ENCODE data around the gene MYBBP1A. TPM values are rescaled to one million over a fixed set of nuclear protein-coding genes. Genes with fewer than 3 reads are reported as not detected.

MYBBP1A gene
- total RNA-seq, 3 donors from 2014 or later (not counting 1 experiment from before 2014, with no cell fraction given): 50.5 to 58.1 (median 52.7) TPM

GRCh38 chr17:4506892-4507291 lies 48.3 kb downstream of the MYBBP1A start:
- ATAC-seq (no peak), DNase-seq (no peak)
- Mint-ChIP-seq H3K9me3 (no peaks in the 10 kb centered on the region), H3K27ac (no peak overlapping the region), H3K4me1 (peaks cover 19 to 36% of the 10 kb centered on the region in 2 donors), H3K36me3 (no peaks in the 10 kb centered on the region), H3K4me3 (no peak overlapping the region), H3K27me3 (ENCODE audit: low read depth in 2 of 2) (peaks cover 20 to 52% of the 10 kb centered on the region in 2 donors)
- Histone ChIP-seq H3K4me3 (ENCODE audit: low read length) (no peak overlapping the region), H3K9me3 (ENCODE audit: control insufficient read depth, insufficient read depth, low read length) (no peaks in the 10 kb centered on the region), H3K27ac (ENCODE audit: low read length) (no peak overlapping the region), H3K36me3 (ENCODE audit: control insufficient read depth, insufficient read depth, low read length) (no peaks in the 10 kb centered on the region), H3K27me3 (ENCODE audit: control insufficient read depth, insufficient read depth, low read length) (peaks cover 15% of the 10 kb centered on the region), H3K4me1 (ENCODE audit: control insufficient read depth, insufficient read depth, low read length) (peaks cover 38% of the 10 kb centered on the region)
- no peak for TF ChIP-seq CTCF (IDR thresholded peaks at IDR 0.05)
- intact Hi-C loops (cut with micrococcal nuclease): no loop called here
- 97% methylated on average over 8 of the region's 8 CpGs for WGBS (ENCODE audit: insufficient coverage)

- 47% methylated on average over 12 of the region's 13 CpGs for WGBS (ENCODE audit: insufficient coverage)
- no peak for TF ChIP-seq CTCF (IDR thresholded peaks at IDR 0.05)
- no peaks in the 10 kb centered on the region for H3K9me3 ChIP-seq (ENCODE audit: control insufficient read depth, insufficient read depth, low read length)
- intact Hi-C loops (cut with micrococcal nuclease): no loop called here
- H3K4me1 ChIP-seq (ENCODE audit: control insufficient read depth, insufficient read depth, low read length): peaks cover 40% of the 10 kb centered on the region
- H3K4me1 Mint-ChIP-seq: peaks cover 19 to 35% of the 10 kb centered on the region in 2 donors
- H3K4me3 Mint-ChIP-seq: no peak overlapping the region
- H3K27me3 Mint-ChIP-seq (ENCODE audit: low read depth in 2 of 2): peaks cover 26 to 52% of the 10 kb centered on the region in 2 donors
- H3K4me3 ChIP-seq (ENCODE audit: low read length): no peak overlapping the region
- no peak overlapping the region for H3K27ac ChIP-seq (ENCODE audit: low read length)
- H3K27me3 ChIP-seq (ENCODE audit: control insufficient read depth, insufficient read depth, low read length): peaks cover 19% of the 10 kb centered on the region
- no peak for ATAC-seq
- no peak for DNase-seq
- no peaks in the 10 kb centered on the region for H3K36me3 Mint-ChIP-seq
- no peaks in the 10 kb centered on the region for H3K9me3 Mint-ChIP-seq
- no peaks in the 10 kb centered on the region for H3K36me3 ChIP-seq (ENCODE audit: control insufficient read depth, insufficient read depth, low read length)
- no peak overlapping the region for H3K27ac Mint-ChIP-seq
Observed at GRCh38 chr17:4506175-4506813, 48.9 kb downstream of the MYBBP1A start.

GRCh38 chr17:4505187-4505586 lies 50.0 kb downstream of the MYBBP1A start:
- Mint-ChIP-seq H3K4me3 (no peak overlapping the region), H3K36me3 (no peaks in the 10 kb centered on the region), H3K9me3 (no peaks in the 10 kb centered on the region), H3K27me3 (ENCODE audit: low read depth in 2 of 2) (peaks cover 36 to 59% of the 10 kb centered on the region in 2 donors), H3K4me1 (peaks cover 26 to 31% of the 10 kb centered on the region in 2 donors), H3K27ac (no peak overlapping the region)
- intact Hi-C loops (cut with micrococcal nuclease): no loop called here
- Histone ChIP-seq H3K36me3 (ENCODE audit: control insufficient read depth, insufficient read depth, low read length) (no peaks in the 10 kb centered on the region), H3K9me3 (ENCODE audit: control insufficient read depth, insufficient read depth, low read length) (no peaks in the 10 kb centered on the region), H3K27me3 (ENCODE audit: control insufficient read depth, insufficient read depth, low read length) (peaks cover 30% of the 10 kb centered on the region), H3K27ac (ENCODE audit: low read length) (no peak overlapping the region), H3K4me1 (ENCODE audit: control insufficient read depth, insufficient read depth, low read length) (peaks cover 43% of the 10 kb centered on the region), H3K4me3 (ENCODE audit: low read length) (no peak overlapping the region)
- DNase-seq: no peak
- 95% methylated on average over 5 of the region's 5 CpGs for WGBS (ENCODE audit: insufficient coverage)
- no peak for ATAC-seq
- no peak for TF ChIP-seq CTCF (IDR thresholded peaks at IDR 0.05)

- no peak for ATAC-seq
- intact Hi-C loops (cut with micrococcal nuclease): no loop called here
- no peaks in the 10 kb centered on the region for H3K36me3 ChIP-seq (ENCODE audit: control insufficient read depth, insufficient read depth, low read length)
- no peak for TF ChIP-seq CTCF (IDR thresholded peaks at IDR 0.05)
- H3K27ac Mint-ChIP-seq: no peak overlapping the region
- H3K27me3 Mint-ChIP-seq (ENCODE audit: low read depth in 2 of 2): peaks cover 44 to 62% of the 10 kb centered on the region in 2 donors
- H3K9me3 Mint-ChIP-seq: no peaks in the 10 kb centered on the region
- peaks cover 28 to 33% of the 10 kb centered on the region in 2 donors for H3K4me1 Mint-ChIP-seq
- 13% methylated on average over 5 of the region's 5 CpGs for WGBS (ENCODE audit: insufficient coverage)
- DNase-seq: no peak
- H3K9me3 ChIP-seq (ENCODE audit: control insufficient read depth, insufficient read depth, low read length): no peaks in the 10 kb centered on the region
- H3K4me3 ChIP-seq (ENCODE audit: low read length): no peak overlapping the region
- no peak overlapping the region for H3K27ac ChIP-seq (ENCODE audit: low read length)
- peaks cover 35% of the 10 kb centered on the region for H3K27me3 ChIP-seq (ENCODE audit: control insufficient read depth, insufficient read depth, low read length)
- H3K36me3 Mint-ChIP-seq: no peaks in the 10 kb centered on the region
- no peak overlapping the region for H3K4me3 Mint-ChIP-seq
- peaks cover 43% of the 10 kb centered on the region for H3K4me1 ChIP-seq (ENCODE audit: control insufficient read depth, insufficient read depth, low read length)
Observed at GRCh38 chr17:4504188-4504587, 51.0 kb downstream of the MYBBP1A start.

Measured in natural killer cell (primary cell).